ENCODE measurements around the gene CNOT4.

- TF ChIP-seq, protein P1, sequence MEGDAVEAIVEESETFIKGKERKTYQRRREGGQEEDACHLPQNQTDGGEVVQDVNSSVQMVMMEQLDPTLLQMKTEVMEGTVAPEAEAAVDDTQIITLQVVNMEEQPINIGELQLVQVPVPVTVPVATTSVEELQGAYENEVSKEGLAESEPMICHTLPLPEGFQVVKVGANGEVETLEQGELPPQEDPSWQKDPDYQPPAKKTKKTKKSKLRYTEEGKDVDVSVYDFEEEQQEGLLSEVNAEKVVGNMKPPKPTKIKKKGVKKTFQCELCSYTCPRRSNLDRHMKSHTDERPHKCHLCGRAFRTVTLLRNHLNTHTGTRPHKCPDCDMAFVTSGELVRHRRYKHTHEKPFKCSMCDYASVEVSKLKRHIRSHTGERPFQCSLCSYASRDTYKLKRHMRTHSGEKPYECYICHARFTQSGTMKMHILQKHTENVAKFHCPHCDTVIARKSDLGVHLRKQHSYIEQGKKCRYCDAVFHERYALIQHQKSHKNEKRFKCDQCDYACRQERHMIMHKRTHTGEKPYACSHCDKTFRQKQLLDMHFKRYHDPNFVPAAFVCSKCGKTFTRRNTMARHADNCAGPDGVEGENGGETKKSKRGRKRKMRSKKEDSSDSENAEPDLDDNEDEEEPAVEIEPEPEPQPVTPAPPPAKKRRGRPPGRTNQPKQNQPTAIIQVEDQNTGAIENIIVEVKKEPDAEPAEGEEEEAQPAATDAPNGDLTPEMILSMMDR (IDR thresholded peaks at IDR 0.05; ENCODE audit: low read depth, low read length), result no peak
- TF ChIP-seq EZH2phosphoT487 (IDR thresholded peaks at IDR 0.05; ENCODE audit: low read depth), result no peak
These were observed 28.0 kb upstream of the CNOT4 start for GRCh38 chr7:135537905-135538304.
